Common myeloid progenitor, CD34-positive (primary cell): Measurements from ENCODE around the gene TOX3.

Experiments used
- CTCF ChIA-PET: fragments of 350-600 bp; sonication (Branson Sonifier 250); formaldehyde crosslinking; loops from one replicate; lab custom pipeline; 2021; ENCODE audit warnings: antibody characterized with exemption; lab: Charles Lee
- POLR2A ChIA-PET: fragments of 350-600 bp; sonication (Branson Sonifier 250); formaldehyde crosslinking; loops from one replicate; lab custom pipeline; 2021; ENCODE audit warnings: antibody characterized with exemption; lab: Charles Lee
- DNase-seq, 3 donors: peaks; one replicate each; pipeline versions ENCODE4 v3.0.0 to v3.0.0-alpha.2; 2013
- H3K27ac ChIP-seq, 2 experiments: 1 replicate in 1 of 2; 2 replicates in 1 of 2; pipeline ENCODE4 v1.7.0; 2013; ENCODE audit warnings: inconsistent platforms in 2 of 2, low read length in 2 of 2, mild to moderate bottlenecking in 2 of 2, low read depth in 1 of 2, moderate library complexity in 1 of 2; ENCODE audit not compliant: severe bottlenecking in 2 of 2, insufficient read depth in 1 of 2, poor library complexity in 1 of 2
- H3K27me3 ChIP-seq, 5 experiments: replicated peaks in 2 of 5; 1 replicate in 3 of 5; 2 replicates in 2 of 5; pipeline versions ENCODE4 v1.6.1 to v1.7.0; 2013; ENCODE audit warnings: low read length in 4 of 5, mild to moderate bottlenecking in 2 of 5, moderate library complexity in 2 of 5, inconsistent platforms in 1 of 5; ENCODE audit not compliant: insufficient read depth in 5 of 5, control insufficient read depth in 4 of 5
- H3K36me3 ChIP-seq, 4 experiments: 1 replicate in 2 of 4; 2 replicates in 2 of 4; pipeline versions ENCODE4 v1.6.1 to v1.7.0; 2013; ENCODE audit warnings: low read length in 3 of 4, control low read depth in 1 of 4, mild to moderate bottlenecking in 1 of 4; ENCODE audit not compliant: control insufficient read depth in 4 of 4, insufficient read depth in 4 of 4
- H3K4me1 ChIP-seq, 4 experiments: 1 replicate in 3 of 4; 2 replicates in 1 of 4; pipeline versions ENCODE4 v1.6.1 to v1.7.1; 2013; ENCODE audit warnings: low read length in 3 of 4, mild to moderate bottlenecking in 3 of 4, control low read depth in 1 of 4, inconsistent platforms in 1 of 4, moderate library complexity in 1 of 4; ENCODE audit not compliant: control insufficient read depth in 4 of 4, insufficient read depth in 4 of 4; ENCODE audit errors: control extremely low read depth in 1 of 4
- H3K4me3 ChIP-seq, 7 experiments: 1 replicate in 4 of 7; 2 replicates in 3 of 7; pipeline versions ENCODE4 v1.5.1 to v1.7.0; 2013; ENCODE audit warnings: mild to moderate bottlenecking in 7 of 7, low read length in 6 of 7, moderate library complexity in 6 of 7, inconsistent platforms in 2 of 7, low read depth in 2 of 7, control low read depth in 1 of 7; ENCODE audit not compliant: insufficient read depth in 4 of 7, control insufficient read depth in 1 of 7; ENCODE audit errors: extremely low read depth in 1 of 7
- H3K9me3 ChIP-seq, 5 experiments: 1 replicate in 4 of 5; 2 replicates in 1 of 5; pipeline versions ENCODE4 v1.6.1 to v1.7.1; 2013; ENCODE audit warnings: low read length in 4 of 5, mild to moderate bottlenecking in 2 of 5, inconsistent platforms in 1 of 5, low read depth in 1 of 5, moderate library complexity in 1 of 5; ENCODE audit not compliant: control insufficient read depth in 4 of 5, insufficient read depth in 2 of 5; ENCODE audit errors: control extremely low read depth in 1 of 5
- WGBS: methylation state at CpG from one replicate; pipeline ENCODE4 v1.1.5; 2013; ENCODE audit not compliant: insufficient coverage; 5-methylcytosine and 5-hydroxymethylcytosine counted together

The TOX3 gene

GRCh38 chr16:52553322-52553721, 6.4 kb upstream of the TOX3 start:
- Histone ChIP-seq H3K27me3 (peaks cover 11 to 25% (median 19%) of the 10 kb centered on the region in 5 experiments), H3K27ac (no peak overlapping the region), H3K9me3 (peaks cover 0 to 3% (median 0%) of the 10 kb centered on the region in 5 experiments), H3K36me3 (no peaks in the 10 kb centered on the region), H3K4me1 (no peaks in the 10 kb centered on the region), H3K4me3 (no peak overlapping the region)
- no CpG with 5 or more reads among the region's 2 CpGs for WGBS
- ChIA-PET POLR2A (no interaction called here), CTCF (interaction anchor here (0.7 kb wide), 1 partner anchor 31 kb away, joined by 3 read pairs; no protein-coding TSS in a partner anchor)
- no peak for DNase-seq

DNA sequence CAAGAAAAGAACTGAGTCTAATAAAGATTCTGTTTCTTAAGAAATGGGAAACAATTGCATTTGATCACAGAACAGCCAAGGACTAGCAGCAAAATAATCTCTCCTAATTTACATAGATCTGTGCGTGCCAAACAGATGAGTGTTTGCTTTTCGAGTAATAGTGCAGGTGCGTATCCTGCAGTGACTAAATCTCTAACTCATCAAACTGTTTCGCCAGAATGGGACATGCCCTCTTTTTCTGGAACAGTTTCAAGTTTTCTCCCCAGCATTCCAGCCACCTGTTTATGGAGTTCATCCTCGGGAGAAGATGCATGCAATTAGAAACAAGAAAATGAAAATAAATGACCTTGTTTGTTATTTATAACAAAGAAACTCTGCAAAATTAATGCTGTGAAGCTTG, 5.7 kb upstream of the TOX3 start:
- 95% methylated on average over 4 of the region's 5 CpGs for WGBS
- H3K27ac ChIP-seq: no peak overlapping the region
- peaks cover 0 to 3% (median 0%) of the 10 kb centered on the region in 5 experiments for H3K9me3 ChIP-seq
- H3K4me1 ChIP-seq: no peaks in the 10 kb centered on the region
- H3K4me3 ChIP-seq: no peak overlapping the region
- CTCF ChIA-PET: interaction anchor here (0.7 kb wide), 1 partner anchor 31 kb away, joined by 3 read pairs; no protein-coding TSS in a partner anchor
- no peaks in the 10 kb centered on the region for H3K36me3 ChIP-seq
- POLR2A ChIA-PET: no interaction called here
- DNase-seq: no peak
- H3K27me3 ChIP-seq: peaks cover 11 to 31% (median 25%) of the 10 kb centered on the region in 5 experiments

GRCh38 chr16:52549011-52549692, 2.2 kb upstream of the TOX3 start:
- Histone ChIP-seq H3K4me3 (no peak overlapping the region), H3K27me3 (peaks cover 15 to 62% (median 47%) of the 10 kb centered on the region in 5 experiments), H3K9me3 (peaks cover 0 to 3% (median 0%) of the 10 kb centered on the region in 5 experiments), H3K4me1 (peaks cover 0 to 9% (median 3%) of the 10 kb centered on the region in 4 experiments), H3K36me3 (no peaks in the 10 kb centered on the region), H3K27ac (no peak overlapping the region)
- DNase-seq: peak in 1 of 3 donors; percentile 5
- POLR2A ChIA-PET: no interaction called here
- 16% methylated on average over 5 of the region's 11 CpGs for WGBS
- CTCF ChIA-PET: no interaction called here

GRCh38 chr16:52548261-52549010, 1.5 kb upstream of the TOX3 start:
- 19% methylated on average over 2 of the region's 10 CpGs for WGBS
- ChIA-PET CTCF (no interaction called here), POLR2A (no interaction called here)

DNA sequence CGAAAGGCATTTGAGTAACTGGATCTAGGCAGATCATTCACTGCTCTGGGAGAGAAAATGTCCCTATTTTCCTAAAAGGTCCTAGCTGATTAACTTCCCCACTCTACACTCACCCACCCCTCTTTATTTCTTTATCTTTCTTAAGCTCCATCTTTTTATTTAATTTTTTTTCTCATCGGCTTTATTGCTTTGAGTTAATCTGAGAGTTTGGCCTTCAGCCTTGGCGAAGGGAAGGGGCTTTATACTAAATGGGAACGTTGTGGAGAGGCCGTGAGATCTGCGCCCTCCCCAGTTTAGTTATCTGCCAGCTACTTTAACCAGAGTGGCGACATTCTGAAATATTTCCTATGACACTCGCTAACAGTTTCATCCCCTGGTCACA, 882 bp upstream of the TOX3 start:
- no peak for DNase-seq

More at GRCh38 chr16:52548261-52549010, 1.5 kb upstream of the TOX3 start:
- Histone ChIP-seq H3K4me3 (no peak overlapping the region), H3K27ac (no peak overlapping the region), H3K9me3 (peaks cover 0 to 2% (median 0%) of the 10 kb centered on the region in 5 experiments), H3K4me1 (peaks cover 0 to 9% (median 3%) of the 10 kb centered on the region in 4 experiments), H3K36me3 (no peaks in the 10 kb centered on the region), H3K27me3 (peaks cover 15 to 63% (median 47%) of the 10 kb centered on the region in 5 experiments)
- DNase-seq: no peak

DNA sequence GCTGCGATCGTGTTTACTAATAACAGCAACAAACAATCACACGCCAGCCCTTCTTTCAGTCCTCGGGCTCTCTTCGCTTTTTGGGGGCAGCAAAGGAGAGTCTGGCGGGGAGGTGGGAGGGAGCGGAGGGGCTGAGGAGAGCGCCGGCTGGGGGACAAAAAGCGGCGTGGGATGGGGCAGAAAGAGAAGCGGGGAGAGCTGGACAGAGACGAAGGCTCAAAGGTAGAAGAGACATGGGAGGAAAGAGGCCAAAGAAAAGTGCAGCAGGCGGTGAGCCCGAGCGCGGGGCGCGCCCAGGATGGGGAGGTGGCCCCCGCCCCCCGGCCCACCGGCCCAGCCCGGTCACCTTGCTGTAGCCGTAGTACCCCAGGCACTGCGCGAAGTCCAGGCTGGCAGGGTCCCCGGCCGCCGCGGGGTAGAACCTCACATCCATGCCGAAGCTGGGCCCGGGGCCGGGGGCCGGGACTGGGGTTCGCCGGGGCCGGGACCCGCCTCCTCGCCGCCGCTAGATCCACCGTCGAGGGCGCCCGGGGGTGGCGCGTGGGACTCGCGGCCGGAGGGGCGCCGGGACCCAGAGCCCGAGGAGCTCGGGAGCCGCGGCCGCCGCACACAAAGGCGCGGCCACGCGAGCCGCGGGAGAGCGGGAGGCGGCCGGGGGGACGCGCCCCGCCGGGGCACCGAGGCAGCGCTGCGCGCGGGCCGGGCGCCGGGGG, 496 bp downstream of the TOX3 start:
- Histone ChIP-seq H3K9me3 (peaks cover 0 to 2% (median 0%) of the 10 kb centered on the region in 5 experiments), H3K4me1 (peaks cover 0 to 9% (median 3%) of the 10 kb centered on the region in 4 experiments), H3K27me3 (peaks cover 17 to 70% (median 50%) of the 10 kb centered on the region in 5 experiments), H3K27ac (no peak overlapping the region), H3K36me3 (no peaks in the 10 kb centered on the region), H3K4me3 (peak overlapping the region in 3 of 7 experiments; percentile 13 to 42 (median 16))
- ChIA-PET CTCF (no interaction called here), POLR2A (no interaction called here)
- under 1% methylated on average over 69 of the region's 79 CpGs for WGBS
- no peak for DNase-seq

More for the DNA sequence above, 882 bp upstream of the TOX3 start:
- no peak overlapping the region for H3K27ac ChIP-seq
- ChIA-PET CTCF (no interaction called here), POLR2A (no interaction called here)
- H3K27me3 ChIP-seq: peaks cover 17 to 65% (median 50%) of the 10 kb centered on the region in 5 experiments
- H3K36me3 ChIP-seq: no peaks in the 10 kb centered on the region
- peak overlapping the region in 1 of 7 experiments; percentile 3 for H3K4me3 ChIP-seq
- 22% methylated on average over 5 of the region's 8 CpGs for WGBS
- H3K9me3 ChIP-seq: peaks cover 0 to 2% (median 0%) of the 10 kb centered on the region in 5 experiments
- peaks cover 0 to 9% (median 3%) of the 10 kb centered on the region in 4 experiments for H3K4me1 ChIP-seq
